Stimulated activated CD4-positive, alpha-beta T cell treated with anti-CD3 and anti-CD28 coated beads, Interleukin-15, amount 100 ng/mL, for 1 hour (primary cell): ENCODE data around the gene TIGD1.

Experiments
- DNase-seq, 2 donors: peaks; one replicate each; pipeline ENCODE4 v3.0.0-alpha.2; 2020; ENCODE audit warnings: low read depth in 1 of 2, low spot score in 1 of 2

Gene TIGD1

GRCh38 chr2:232524771-232525170 lies 25.6 kb downstream of the TIGD1 start:
- no peak for DNase-seq

DNA sequence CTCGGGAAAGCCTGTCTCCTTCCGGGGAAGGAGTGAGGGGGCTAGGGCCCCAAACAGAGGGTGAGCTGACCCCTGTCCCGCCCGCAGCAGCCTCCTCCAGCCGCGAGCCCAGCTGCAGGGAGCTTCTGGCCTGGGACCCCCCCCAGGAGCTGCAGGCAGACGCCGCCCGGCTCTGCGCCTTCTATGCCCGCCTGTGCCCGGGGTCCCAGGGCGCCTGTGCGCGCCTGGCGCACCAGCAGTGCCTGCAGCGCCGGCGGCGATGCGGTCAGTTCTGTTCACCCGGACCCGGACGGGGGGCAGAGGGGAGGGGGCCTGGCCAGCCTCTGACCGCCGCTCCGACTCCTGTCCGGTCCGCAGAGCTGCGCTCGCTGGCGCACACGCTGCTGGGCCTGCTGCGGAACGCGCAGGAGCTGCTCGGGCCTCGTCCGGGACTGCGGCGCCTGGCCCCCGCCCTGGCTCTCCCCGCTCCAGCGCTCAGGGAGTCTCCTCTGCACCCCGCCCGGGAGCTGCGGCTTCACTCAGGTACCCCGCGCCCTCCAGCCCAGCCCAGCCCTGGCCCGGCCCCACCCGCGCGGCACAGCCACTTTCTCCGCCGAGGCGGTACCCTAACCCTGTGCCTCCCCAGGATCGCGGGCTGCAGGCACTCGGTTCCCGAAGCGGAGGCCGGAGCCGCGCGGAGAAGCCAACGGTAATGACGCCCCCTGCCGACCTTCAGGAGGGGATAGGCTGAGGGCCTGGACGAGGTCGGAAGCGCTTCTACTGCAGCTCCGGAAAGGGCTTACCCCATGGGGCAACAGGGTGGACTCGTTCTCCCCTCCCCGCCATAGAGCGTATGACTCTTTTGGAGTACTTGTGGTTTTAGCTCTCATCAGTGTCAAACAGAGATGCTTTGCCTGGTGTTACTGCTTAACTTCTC lies 26.4 kb downstream of the TIGD1 start:
- no peak for DNase-seq

DNA sequence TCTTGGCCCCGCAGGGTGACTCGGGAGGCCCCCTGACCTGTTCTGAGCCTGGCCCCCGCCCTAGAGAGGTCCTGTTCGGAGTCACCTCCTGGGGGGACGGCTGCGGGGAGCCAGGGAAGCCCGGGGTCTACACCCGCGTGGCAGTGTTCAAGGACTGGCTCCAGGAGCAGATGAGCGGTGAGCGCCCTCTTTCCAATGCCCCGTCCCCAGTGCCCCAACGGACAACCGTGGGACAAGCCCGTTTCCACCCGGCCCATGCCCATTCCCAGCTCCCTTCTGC lies 27.0 kb downstream of the TIGD1 start:
- DNase-seq, result no peak

GRCh38 chr2:232522623-232523401 lies 27.5 kb downstream of the TIGD1 start:
- no peak for DNase-seq

DNA sequence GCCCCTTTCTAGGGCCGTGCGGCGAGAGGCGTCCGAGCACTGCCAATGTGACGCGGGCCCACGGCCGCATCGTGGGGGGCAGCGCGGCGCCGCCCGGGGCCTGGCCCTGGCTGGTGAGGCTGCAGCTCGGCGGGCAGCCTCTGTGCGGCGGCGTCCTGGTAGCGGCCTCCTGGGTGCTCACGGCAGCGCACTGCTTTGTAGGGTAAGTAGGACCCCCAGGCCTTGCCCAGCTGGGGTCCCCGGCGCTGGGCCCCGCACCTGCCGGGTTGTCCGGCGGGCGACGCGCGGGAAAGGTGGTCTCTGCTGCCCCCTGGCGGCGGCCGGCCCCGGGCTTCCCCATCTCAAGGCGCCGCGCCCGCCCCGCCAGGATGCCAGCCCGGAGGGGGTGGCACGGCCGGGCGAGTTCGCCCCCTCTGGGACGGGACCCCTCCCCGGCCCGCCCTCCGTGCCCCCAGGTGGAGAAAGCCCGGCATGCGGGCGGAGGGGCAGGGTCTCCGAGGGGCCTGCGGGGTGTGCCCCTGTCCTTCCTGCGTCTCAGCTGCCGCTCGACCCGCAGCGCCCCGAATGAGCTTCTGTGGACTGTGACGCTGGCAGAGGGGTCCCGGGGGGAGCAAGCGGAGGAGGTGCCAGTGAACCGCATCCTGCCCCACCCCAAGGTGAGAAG lies 28.3 kb downstream of the TIGD1 start:
- peak; percentile 31 to 70 for DNase-seq

DNA sequence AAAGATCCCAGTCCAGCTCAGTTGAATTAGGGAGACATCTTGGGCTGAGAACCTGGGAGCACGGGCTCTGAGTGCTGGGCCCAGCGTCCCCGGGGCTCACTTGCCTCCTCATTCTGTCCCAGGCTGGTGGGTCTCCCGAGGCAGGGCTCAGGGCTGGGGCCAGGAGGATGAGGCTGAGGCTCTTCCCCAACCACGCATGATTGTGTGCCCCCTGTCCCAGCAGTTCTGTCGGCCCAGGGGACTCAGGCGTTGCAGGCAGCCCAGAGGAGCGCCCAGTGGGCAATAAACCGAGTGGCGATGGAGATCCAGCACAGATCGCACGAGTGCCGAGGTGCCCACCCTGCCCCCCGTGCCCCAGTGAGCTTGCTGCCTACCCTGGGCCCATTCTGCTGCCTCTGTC lies 29.3 kb downstream of the TIGD1 start:
- DNase-seq, result no peak

DNA sequence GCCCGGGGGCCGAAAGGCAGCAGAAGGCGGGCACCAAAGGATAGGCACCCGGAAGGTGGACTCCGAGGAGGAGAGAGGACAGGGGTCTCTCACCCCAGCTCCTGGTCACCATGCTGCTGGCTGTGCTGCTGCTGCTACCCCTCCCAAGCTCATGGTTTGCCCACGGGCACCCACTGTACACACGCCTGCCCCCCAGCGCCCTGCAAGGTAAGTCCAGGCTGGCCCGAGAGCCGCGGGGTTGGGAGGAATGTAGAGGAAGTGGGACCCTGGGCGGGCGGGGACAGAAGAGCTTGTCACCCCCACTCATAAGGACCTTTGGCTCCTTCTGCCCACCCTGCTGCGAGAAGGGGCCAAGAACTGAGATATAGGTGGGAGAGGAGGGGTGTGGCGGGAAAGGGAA lies 29.9 kb downstream of the TIGD1 start:
- no peak for DNase-seq

DNA sequence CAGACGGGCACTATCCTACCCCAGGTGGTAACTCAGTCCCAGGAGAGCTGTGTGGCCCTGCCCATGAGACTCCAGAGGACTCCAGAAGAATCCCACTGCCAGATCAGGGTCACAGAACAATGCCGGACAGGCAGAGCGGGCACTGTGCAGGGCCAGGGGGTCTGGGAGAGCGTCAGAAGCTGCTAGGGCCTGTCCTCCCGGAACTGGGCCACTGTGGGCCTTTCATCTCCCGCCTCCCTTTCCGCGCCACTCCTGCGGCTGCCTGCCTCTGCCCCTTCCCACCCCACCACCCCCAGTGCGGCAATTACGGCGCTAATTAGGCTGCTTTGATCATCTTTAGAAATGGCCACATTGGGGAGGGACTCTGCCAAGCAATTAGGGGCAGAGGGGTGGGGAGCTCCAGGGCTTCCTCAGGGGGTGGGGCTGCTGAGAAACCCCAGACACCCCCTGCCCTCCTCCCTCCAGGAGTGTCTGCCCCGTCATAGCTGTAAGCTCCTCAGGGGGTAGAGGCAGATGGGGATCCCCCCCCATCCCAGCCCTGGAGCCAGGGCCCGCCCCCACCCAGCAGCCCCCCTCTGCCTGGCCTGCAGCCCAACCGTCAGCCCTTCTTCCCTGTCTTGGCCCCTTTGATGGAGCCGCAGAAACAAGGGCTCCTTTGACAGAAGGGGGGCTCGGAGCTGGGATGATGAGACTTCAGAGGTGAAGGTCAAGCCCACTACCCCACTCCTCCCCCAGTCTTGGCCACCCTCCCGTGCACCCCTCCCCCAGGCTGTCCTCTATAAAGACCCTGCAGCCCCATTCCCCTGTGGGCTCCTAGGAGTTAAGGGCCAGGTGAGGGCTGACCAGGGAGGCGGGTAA lies 30.5 kb downstream of the TIGD1 start, which contains the start of gene PRSS56:
Gene PRSS56 (plus strand): TSS at position 808 of the 858 bp plus-strand sequence. CDS start 211 bp downstream, outside the sequence.
- no peak for DNase-seq

DNA sequence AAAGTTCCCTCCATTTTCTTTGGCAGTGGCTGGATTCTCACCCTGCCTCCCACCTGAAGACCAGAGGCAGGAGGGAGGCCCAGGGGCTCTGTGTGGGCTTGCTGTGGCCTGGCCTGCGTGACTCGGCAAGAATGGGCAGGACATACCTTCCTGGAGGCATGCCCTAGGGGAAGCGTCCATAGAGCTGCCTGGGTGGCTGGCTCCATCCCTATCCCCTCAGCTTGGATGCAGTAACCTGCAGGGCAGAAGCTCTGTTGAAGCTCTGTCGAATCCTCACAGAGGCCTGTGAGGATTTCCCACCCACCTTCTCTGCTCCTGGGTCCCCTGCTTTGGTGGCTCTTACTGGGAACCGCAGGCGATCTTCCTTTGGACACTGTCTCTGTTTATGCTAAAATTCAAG lies 31.5 kb downstream of the TIGD1 start:
- no peak for DNase-seq

- no peak for DNase-seq
Measured at GRCh38 chr2:232516551-232516950, 33.8 kb downstream of the TIGD1 start.

- no peak for DNase-seq
Measured at GRCh38 chr2:232515639-232516038, 34.7 kb downstream of the TIGD1 start.

DNA sequence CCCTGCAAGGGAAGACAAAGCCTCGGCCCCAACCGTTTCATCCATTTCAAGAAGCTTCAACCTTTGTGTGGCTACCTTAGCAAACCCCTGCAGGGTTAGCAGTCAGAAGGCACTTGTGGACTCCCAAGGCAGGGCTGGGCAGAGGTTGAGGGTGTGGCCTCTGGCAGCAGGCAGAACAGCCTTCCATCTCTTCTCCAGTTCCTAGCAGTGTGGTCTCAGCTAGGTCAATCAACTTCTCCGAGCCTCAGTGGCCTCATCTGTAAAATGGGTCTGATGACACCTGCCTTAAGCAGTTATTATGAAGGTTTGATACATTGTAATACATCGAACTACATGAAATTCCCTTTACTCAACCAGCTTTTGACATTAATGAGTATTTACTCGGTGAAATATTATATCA lies 37.0 kb downstream of the TIGD1 start:
- DNase-seq, result no peak

- DNase-seq, result no peak
Measured at GRCh38 chr2:232512602-232513001, 37.8 kb downstream of the TIGD1 start.

GRCh38 chr2:232511336-232511890 lies 38.9 kb downstream of the TIGD1 start:
- DNase-seq, result no peak

GRCh38 chr2:232508251-232508650 lies 42.1 kb downstream of the TIGD1 start:
- DNase-seq, result no peak

GRCh38 chr2:232506709-232507108 lies 43.6 kb downstream of the TIGD1 start:
- no peak for DNase-seq

- no peak for DNase-seq
Measured at GRCh38 chr2:232505856-232506255, 44.5 kb downstream of the TIGD1 start.

GRCh38 chr2:232504438-232504837 lies 45.9 kb downstream of the TIGD1 start:
- no peak for DNase-seq

GRCh38 chr2:232503809-232504323 lies 46.5 kb downstream of the TIGD1 start:
- no peak for DNase-seq
